ENCODE results near the gene ZNF132.

DNA sequence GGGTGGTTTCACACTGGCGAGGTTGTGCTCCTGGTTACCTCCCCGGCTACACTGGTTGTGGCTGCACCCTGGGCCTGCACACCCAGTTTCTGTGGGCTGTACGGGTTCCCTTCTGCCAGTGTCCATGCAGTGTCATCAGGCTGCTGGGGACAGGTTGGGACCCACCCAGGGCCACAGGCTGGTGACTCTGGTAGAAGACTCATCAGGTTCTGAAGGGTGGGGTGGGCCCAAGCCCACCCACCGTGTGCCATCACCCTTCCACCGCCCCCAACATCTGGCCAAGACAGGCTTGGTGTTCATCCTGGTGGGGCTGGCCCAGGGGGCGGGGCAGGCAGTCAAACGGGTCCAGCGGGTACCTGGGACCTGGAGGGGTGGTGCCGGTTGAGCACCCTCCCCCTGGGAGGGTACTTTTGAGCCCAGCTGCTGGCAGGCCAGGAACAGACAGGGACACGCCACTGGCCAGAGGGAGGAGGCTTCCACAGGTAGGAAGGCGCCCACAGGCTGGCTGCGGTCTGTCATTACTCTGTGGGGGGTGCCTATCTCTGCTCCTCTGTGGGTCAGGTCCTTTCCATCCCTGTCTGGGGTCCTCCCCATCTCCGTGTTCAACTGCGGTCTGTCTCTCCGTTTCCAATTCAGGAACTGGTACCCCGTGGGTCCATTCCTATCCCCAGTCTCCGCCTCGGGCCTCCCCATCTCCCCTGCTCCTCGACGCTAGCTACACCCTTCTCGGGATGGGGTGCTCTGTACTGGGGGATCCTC lies 44.6 kb downstream of the ZNF132 start, which contains the start of gene RNF225:
- TF ChIP-seq, protein P1, sequence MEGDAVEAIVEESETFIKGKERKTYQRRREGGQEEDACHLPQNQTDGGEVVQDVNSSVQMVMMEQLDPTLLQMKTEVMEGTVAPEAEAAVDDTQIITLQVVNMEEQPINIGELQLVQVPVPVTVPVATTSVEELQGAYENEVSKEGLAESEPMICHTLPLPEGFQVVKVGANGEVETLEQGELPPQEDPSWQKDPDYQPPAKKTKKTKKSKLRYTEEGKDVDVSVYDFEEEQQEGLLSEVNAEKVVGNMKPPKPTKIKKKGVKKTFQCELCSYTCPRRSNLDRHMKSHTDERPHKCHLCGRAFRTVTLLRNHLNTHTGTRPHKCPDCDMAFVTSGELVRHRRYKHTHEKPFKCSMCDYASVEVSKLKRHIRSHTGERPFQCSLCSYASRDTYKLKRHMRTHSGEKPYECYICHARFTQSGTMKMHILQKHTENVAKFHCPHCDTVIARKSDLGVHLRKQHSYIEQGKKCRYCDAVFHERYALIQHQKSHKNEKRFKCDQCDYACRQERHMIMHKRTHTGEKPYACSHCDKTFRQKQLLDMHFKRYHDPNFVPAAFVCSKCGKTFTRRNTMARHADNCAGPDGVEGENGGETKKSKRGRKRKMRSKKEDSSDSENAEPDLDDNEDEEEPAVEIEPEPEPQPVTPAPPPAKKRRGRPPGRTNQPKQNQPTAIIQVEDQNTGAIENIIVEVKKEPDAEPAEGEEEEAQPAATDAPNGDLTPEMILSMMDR (IDR thresholded peaks at IDR 0.05), result no peak
- TF ChIP-seq POLR2A (IDR thresholded peaks at IDR 0.05), result no peak
